SJSA1 (cell line): ENCODE measurements around the gene MARS1. TPM values are rescaled to one million over a fixed set of nuclear protein-coding genes. Genes with fewer than 3 reads are reported as not detected.
"Not testable (repeated sequence)": the region's sequence is repeated elsewhere in the genome, so short reads cannot be mapped to it uniquely, and the experiment has no call there.

ENCODE experiments used
- DNase-seq, 2 experiments: peaks; one replicate each; pipeline ENCODE4 v3.0.0-alpha.2; 2015 to 2020; ENCODE audit warnings: low spot score in 2 of 2, low read depth in 1 of 2
- H3K27ac ChIP-seq: fragments of 250-450 bp; sonication (Bioruptor Pico); 2 replicates; pipeline ENCODE4 v1.5.1; 2020; ENCODE audit warnings: mild to moderate bottlenecking, moderate library complexity
- H3K27me3 ChIP-seq: fragments of 250-450 bp; sonication (Bioruptor Pico); replicated peaks from 2 replicates; pipeline ENCODE4 v1.5.1; 2020; ENCODE audit warnings: mild to moderate bottlenecking, moderate library complexity
- H3K36me3 ChIP-seq: fragments of 250-450 bp; sonication (Bioruptor Pico); 2 replicates; pipeline ENCODE4 v1.5.1; 2020; ENCODE audit warnings: mild to moderate bottlenecking
- H3K4me1 ChIP-seq: fragments of 250-450 bp; sonication (Bioruptor Pico); replicated peaks from 2 replicates; pipeline ENCODE4 v1.6.1; 2021; ENCODE audit warnings: mild to moderate bottlenecking
- H3K4me3 ChIP-seq: fragments of 250-450 bp; sonication (Bioruptor Pico); 2 replicates; pipeline ENCODE4 v1.5.1; 2020; ENCODE audit warnings: mild to moderate bottlenecking
- H3K9me3 ChIP-seq: fragments of 250-450 bp; sonication (Bioruptor Pico); replicated peaks from 2 replicates; pipeline ENCODE4 v1.5.1; 2020; ENCODE audit warnings: mild to moderate bottlenecking
- total RNA-seq: library from RNA; depleted of rRNA; stranded (reverse); fragments of >200 nt; shearing (Covaris generic); gene quantifications from 2 replicates; pipeline ENCODE4 v1.2.3, GENCODE V29; 2014; rRNA removed

Gene MARS1
- total RNA-seq, 1 experiment from 2014 or later = 3,352 TPM

DNA sequence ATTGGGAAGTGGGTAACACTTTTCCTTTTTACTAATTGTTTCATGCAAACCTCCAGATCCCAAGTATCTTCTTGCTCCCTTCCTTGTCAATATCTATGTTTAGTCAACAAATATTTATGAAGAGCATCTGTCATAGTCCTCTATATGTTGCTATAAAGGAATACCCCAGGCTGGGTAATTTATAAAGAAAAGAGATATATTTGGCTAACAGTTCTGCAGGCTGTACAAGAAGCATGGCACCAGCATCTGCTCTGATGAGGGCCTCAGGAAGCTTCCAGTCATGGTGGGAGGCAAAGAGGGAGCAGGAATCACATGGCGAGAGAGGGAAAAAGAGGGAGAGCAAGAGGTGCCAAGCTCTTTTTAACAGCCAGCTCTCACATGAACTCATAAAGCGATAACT, 66.6 kb downstream of the MARS1 start:
- Histone ChIP-seq H3K9me3 (no peaks in the 10 kb centered on the region), H3K27ac (no peak overlapping the region), H3K27me3 (0 out of 2 replicates have a peak, but pooled peaks cover 4% of the 10 kb centered on the region), H3K4me1 (peaks cover 28% of the 10 kb centered on the region), H3K36me3 (no peaks in the 10 kb centered on the region), H3K4me3 (no peak overlapping the region)
- DNase-seq = peak; percentile 72 to 85

DNA sequence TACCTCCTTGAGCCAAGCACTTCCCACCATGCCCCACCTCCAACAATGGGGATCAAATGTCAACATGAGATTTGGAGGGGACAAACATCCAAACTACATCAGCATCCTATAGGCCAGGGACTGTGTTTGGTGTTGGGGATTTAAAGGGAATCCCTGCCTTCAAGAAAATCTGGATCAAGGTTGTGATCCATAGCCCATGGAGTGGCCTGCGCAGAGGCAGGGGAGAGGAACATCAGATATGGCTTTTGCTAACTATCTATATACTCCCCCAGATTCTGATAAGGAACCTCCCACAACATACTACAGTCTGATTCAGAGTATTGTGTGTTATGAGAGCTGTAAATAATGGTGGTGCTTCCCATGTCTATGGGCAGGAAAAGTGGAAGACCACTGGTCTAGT, 67.0 kb downstream of the MARS1 start:
- H3K9me3 ChIP-seq = no peaks in the 10 kb centered on the region
- peak; percentile 76 to 81 for DNase-seq
- H3K4me3 ChIP-seq = no peak overlapping the region
- H3K36me3 ChIP-seq = no peaks in the 10 kb centered on the region
- 0 out of 2 replicates have a peak, but pooled peaks cover 4% of the 10 kb centered on the region for H3K27me3 ChIP-seq
- H3K27ac ChIP-seq = no peak overlapping the region
- peaks cover 27% of the 10 kb centered on the region for H3K4me1 ChIP-seq

DNA sequence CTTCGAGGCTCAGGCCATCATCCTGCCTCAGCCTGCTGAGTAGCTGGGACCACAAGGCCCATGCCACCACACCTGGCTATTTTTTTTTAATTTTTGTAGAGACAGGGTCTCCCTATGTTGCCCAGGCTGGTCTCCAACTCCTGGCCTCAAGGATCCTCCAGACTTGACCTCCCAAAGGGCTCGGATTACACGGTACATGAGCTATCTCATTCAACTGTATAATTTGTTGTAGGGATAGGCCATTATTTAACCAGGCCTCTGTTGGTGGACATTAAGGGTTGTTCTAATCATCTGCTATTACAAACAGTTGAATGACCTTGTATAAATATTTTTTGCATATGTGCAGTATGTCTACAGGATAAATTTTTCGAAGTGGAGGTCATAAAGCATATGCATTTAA, 71.0 kb downstream of the MARS1 start:
- DNase-seq = peak; percentile 69 to 86
- H3K36me3 ChIP-seq = no peaks in the 10 kb centered on the region
- H3K27ac ChIP-seq = no peak overlapping the region
- H3K4me1 ChIP-seq = peaks cover 7% of the 10 kb centered on the region
- no peak overlapping the region for H3K4me3 ChIP-seq
- H3K27me3 ChIP-seq = peaks cover 31% of the 10 kb centered on the region
- H3K9me3 ChIP-seq = peaks cover 8% of the 10 kb centered on the region

DNA sequence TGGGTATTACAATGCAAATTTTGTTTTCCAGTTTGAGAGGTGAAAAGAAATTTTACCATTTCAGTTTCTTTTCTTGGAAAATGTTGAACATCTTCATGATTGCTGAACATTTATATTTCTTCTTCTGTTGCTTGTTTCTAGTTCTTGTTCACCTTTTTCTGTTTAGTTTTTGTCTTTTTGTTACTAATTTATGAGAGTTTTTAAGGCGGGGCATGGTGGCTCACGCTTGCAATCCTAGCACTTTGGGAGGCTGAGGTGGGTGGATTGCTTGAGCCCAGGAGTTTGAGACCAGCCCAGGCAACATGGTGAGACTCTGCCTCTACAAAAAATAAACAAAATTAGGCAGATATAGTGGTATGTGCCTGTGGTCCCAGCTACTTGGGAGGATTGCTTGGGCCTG, 72.6 kb downstream of the MARS1 start:
- H3K4me1 ChIP-seq = peaks cover 7% of the 10 kb centered on the region
- H3K27me3 ChIP-seq = peaks cover 42% of the 10 kb centered on the region
- peaks cover 13% of the 10 kb centered on the region for H3K9me3 ChIP-seq
- DNase-seq = peak; percentile 81 to 86
- no peak overlapping the region for H3K4me3 ChIP-seq
- no peak overlapping the region for H3K27ac ChIP-seq
- no peaks in the 10 kb centered on the region for H3K36me3 ChIP-seq

DNA sequence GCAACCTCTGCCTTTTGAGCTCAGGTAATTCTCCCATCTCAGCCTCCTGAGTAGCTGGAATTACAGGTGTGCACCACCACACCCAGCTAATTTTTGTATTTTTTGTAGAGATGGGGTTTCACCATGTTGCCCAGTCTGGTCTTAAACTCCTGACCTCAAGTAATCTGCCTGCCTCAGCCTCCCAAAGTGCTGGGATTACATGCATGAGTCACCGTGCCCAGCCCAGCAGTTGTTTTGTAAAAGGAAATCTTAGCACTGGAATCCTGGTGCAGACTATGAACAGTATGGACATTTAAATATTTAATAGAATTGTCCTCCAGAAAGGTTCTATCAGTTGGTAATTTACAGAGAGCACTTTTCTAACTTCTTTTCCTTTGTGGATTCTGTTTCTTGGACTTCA, 73.2 kb downstream of the MARS1 start:
- not testable (repeated sequence) for H3K27ac ChIP-seq, H3K4me3 ChIP-seq, H3K4me1 ChIP-seq, DNase-seq, H3K36me3 ChIP-seq
- peaks cover 13% of the 10 kb centered on the region for H3K9me3 ChIP-seq
- H3K27me3 ChIP-seq = peaks cover 48% of the 10 kb centered on the region

DNA sequence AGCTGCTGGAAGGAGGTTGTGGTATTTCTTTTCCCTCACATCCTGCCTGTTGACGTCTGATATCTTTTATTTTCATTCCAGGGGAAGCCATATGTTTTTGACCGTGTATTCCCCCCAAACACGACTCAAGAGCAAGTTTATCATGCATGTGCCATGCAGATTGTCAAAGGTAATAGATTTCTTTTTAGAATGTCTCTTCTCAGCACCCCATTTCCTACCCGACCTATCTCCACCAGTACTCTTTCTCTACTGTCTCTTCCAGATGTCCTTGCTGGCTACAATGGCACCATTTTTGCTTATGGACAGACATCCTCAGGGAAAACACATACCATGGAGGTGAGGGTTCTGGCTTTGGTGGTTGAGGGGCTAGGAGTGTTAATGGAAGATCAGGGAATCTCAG, 75.5 kb downstream of the MARS1 start:
- Histone ChIP-seq H3K4me3 (no peak overlapping the region), H3K27me3 (peaks cover 63% of the 10 kb centered on the region), H3K9me3 (peaks cover 13% of the 10 kb centered on the region), H3K36me3 (no peaks in the 10 kb centered on the region), H3K27ac (no peak overlapping the region), H3K4me1 (peaks cover 7% of the 10 kb centered on the region)
- DNase-seq = peak; percentile 78 to 84

DNA sequence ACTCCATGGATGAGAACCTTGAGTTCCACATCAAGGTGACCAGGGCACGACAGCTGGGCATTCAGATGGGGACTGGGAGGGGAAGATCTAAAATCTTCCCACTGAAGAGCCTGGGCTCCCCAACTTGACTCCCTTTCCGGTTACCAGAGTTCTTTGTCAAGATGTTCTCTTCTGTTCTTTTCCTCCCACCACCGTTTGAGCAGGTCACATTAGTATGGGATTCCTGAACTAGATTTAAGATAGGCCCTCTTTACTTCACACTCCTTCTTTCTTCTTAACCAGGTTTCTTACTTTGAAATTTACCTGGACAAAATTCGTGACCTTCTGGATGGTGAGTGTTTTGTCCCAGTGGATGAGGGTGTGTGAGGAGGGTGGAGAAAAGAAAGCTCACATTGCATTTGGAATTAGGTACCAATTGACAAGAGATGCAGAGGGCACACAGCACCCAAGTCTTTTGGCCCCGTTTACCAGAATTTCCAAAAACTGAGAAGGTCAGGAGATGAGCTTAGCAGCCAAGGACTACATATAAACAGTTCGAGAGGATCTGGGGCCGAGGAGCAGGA, 76.4 kb downstream of the MARS1 start:
- H3K27ac ChIP-seq = no peak overlapping the region
- H3K4me3 ChIP-seq = no peak overlapping the region
- peaks cover 71% of the 10 kb centered on the region for H3K27me3 ChIP-seq
- DNase-seq = peak; percentile 73 to 83
- H3K36me3 ChIP-seq = no peaks in the 10 kb centered on the region
- H3K9me3 ChIP-seq = peaks cover 13% of the 10 kb centered on the region
- H3K4me1 ChIP-seq = peaks cover 7% of the 10 kb centered on the region

Other genes starting within 250 kb of the MARS1 start
- gene STAC3, start 236.9 kb upstream of the MARS1 start, total RNA-seq = 0.68 TPM in 1 of 2 replicates, not detected in the other
- gene R3HDM2, start 57.0 kb upstream of the MARS1 start, total RNA-seq = 14.2 and 18.4 TPM in 2 replicates
- 0.18 and 0.88 TPM in 2 replicates for gene INHBC, start 53.3 kb upstream of the MARS1 start, total RNA-seq
- 2.2 and 2.5 TPM in 2 replicates for gene INHBE, start 32.8 kb upstream of the MARS1 start, total RNA-seq
- gene GLI1, start 28.3 kb upstream of the MARS1 start, total RNA-seq = 225 and 323 TPM in 2 replicates
- gene ARHGAP9, start 8.2 kb upstream of the MARS1 start, total RNA-seq = 30.6 TPM in 2 replicates
- 564 and 686 TPM in 2 replicates for gene DDIT3, start 32.4 kb downstream of the MARS1 start, total RNA-seq
- 63.3 and 70.5 TPM in 2 replicates for gene MBD6, start 34.8 kb downstream of the MARS1 start, total RNA-seq
- 3,855 and 4,325 TPM in 2 replicates for gene DCTN2, start 59.1 kb downstream of the MARS1 start, total RNA-seq
- gene KIF5A, start 62.0 kb downstream of the MARS1 start, total RNA-seq = 2.1 and 2.8 TPM in 2 replicates
- 544 and 654 TPM in 2 replicates for gene PIP4K2C, start 103.1 kb downstream of the MARS1 start, total RNA-seq
- 187 and 286 TPM in 2 replicates for gene DTX3, start 116.8 kb downstream of the MARS1 start, total RNA-seq
- gene ARHGEF25, start 123.4 kb downstream of the MARS1 start, total RNA-seq = 107 and 145 TPM in 2 replicates
- 841 and 950 TPM in 2 replicates for gene B4GALNT1, start 145.1 kb downstream of the MARS1 start, total RNA-seq
- gene OS9, start 206.1 kb downstream of the MARS1 start, total RNA-seq = 4,436 and 6,328 TPM in 2 replicates